Stimulated activated naive CD8-positive, alpha-beta T cell treated with anti-CD3 and anti-CD28 coated beads, Interleukin-15, Interleukin-2, amounts not matched to agents 100 U/mL and 50 U/mL, for 24 hours (primary cell): Measurements from ENCODE around the gene SYTL5.

Source experiments
- ATAC-seq: fragments of 150-1000 bp; cut with Tn5 transposase; one replicate; pipeline ENCODE4 v1.10.0; 2021
- DNase-seq: peaks from one replicate; pipeline ENCODE4 v3.0.0; 2021

The SYTL5 gene

DNA sequence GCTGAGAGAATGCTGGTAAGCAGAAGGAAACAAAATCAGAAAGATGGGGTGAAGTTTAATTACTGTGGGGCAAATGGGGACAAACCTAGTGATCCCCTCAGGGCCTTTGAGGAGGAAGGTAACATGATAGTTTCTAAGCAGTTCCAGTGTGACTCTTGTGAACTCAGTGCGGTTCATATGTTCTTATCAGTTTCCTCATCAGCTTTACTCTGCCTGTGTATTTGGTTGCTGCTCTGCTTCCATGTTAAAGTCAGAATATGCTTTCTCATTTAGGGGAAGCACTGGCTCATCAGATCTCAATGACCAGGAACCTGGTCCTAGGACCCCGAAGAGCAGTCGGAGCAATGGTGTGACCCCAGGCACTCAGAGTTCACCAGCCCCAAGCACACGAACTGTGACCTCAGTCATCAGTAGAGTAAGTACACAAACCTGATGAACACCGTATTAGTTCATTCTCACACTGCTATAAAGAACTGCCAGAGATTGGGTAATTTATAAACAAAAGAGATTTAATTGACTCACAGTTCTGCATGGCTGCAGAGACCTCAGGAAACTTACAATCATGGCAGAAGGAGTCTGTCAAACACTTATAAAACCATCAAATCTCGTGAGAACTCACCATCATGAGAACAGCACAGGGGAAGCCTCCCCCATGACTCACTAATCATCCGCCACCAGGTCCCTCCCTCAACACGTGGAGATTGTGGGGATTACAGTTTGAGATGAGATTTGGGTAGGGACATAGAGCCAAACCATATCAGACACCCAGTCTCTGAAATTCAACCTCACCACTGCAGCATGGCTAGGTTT lies 83.0 kb downstream of the SYTL5 start:
- DNase-seq: no peak
- no peak for ATAC-seq

DNA sequence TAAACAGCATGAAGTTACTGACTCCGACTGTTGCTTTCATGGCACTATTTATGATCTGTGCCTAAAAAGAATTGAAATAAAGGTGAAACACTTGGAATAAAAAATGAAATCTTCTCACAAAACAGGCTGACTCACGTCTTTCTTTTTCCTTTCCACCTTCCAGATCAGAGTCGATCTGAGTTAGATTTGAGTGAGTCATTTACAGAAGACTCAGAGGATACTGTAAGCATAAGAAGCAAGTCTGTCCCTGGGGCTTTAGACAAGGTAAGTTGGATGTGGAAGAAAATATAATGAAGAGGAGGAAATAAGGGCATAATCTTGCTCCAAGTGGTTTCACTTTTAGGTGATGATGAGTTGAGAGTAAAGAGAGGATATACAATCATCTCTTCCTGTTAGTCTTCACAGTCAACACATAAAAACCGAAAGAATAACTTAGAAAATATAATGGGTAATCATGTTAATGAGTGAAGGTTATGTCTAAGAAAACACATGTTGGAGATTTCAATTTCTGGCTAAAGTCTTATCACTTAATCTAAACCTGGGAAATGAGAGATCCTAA lies 89.7 kb downstream of the SYTL5 start:
- DNase-seq: no peak
- no peak for ATAC-seq

DNA sequence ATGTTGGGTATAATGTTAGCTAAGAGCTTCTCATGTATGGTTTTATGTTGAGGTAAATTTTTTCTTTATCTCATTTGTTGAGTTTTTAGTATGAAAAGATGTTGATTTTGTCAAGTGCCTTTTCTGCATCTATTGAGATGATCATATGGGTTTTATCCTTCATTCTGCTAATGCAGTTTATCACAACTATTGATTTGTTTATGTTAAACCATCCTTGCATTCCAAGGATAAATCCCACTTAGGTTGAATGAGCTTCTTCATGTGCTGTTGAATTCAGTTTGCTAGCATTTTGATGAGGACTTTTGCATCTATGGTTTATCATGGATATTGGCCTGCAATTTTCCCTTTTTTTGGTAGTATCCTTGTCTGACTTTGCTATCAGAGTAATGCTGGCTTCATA lies 93.3 kb downstream of the SYTL5 start:
- ATAC-seq: no peak
- no peak for DNase-seq

DNA sequence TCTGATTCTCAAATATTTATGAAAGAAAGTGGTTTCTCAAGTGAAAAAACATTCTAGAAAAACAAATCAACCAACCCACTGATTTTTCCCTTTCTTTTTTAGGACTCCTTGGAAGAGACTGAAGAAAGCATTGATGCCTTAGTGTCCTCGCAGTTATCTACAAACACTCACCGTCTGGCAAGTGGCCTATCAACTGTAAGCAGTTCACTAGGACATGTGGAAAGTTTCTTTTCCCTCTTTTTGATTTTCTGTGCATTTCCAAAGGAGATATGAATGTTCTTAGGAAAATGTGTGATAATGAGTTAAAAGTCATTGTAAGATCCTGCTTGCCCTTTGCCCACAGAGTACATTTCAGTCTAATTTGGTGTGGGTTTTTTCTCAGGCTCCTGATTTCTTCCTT lies 95.9 kb downstream of the SYTL5 start:
- ATAC-seq (no peak), DNase-seq (no peak)

DNA sequence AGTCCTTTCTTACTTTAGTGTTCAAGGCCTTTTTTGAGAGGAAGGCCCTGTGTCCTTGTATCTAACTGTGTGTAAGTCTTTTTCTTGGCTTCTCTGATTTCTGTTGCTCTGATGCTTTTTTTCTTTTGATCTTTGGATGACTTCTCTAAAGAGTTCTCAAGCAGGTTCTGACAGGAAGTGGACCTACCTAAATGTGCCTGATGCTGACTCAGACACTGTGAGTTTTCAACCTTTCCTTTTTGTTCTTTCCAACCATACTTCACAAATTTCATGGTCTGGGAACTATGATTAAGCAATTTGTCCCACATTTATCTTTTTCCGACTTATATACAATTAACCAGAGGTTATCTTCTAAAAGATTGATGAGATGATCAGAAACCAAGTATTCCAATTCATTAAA lies 96.5 kb downstream of the SYTL5 start:
- ATAC-seq (no peak), DNase-seq (no peak)

DNA sequence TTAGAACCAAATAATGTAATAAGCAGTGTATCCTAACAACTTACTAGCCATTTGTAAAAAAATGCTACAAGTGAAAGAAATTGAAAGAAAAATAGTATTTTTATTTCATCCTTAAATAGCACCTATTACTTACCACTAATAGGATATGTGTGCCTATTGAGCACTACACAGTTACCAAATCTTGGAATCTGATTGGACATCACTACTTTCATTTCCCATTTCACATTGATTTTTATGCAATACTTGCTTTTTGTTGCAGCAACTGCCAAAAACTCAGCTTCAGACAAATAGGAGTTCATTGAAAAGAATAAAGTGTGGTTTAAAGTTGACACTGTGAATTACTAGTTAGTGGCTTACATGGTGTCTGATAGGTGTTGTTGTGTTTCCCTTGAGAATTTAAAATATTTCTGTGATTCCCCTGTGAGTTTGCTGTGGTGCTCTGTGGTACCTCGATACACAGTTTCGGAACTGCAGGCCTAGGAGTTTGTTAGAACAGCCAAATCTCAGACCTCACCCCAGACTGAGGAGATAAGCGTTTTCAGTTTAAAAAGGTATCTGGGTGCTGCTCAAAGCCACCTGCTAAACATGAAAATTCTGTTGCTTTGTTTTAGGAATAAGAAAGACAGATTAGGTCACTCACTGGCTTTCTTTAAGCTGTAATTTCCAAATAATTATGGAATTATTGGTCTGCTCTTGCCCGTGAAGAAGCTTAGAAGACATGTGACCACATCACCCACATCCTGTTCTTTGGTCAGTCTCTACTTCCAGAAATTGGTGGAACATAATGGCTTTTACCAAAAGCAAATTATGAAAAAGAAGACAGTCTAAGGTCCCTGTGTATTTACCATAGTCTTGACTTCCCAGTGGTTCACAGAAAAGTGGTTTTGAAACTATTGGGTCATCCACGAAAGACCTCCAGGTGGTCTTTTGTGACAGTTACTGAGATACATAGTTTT lies 97.8 kb downstream of the SYTL5 start:
- no peak for DNase-seq
- ATAC-seq: no peak

DNA sequence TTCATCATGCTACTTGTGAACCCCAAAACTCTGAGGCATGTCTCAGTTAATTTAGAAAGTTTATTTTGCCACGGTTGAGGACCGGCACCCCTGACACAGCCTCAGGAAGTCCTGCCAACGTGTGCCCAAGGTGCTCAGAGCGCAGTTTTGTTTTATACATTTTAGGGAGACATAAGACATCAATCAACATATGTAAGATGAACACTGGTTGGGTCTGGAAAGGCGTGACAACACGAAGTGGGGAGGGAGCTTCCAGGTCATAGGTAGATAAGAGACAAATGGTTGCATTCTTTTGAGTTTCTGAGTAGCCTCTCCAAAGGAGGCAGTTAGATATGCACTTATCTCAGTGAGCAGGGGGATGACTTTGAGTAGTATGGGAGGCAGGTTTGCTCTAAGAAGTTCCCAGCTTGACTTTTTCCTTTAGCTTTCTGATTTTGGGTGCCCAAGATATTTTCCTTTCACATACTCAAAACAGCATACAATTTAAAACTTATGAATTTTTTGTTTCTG lies 98.9 kb downstream of the SYTL5 start:
- ATAC-seq: no peak
- no peak for DNase-seq

DNA sequence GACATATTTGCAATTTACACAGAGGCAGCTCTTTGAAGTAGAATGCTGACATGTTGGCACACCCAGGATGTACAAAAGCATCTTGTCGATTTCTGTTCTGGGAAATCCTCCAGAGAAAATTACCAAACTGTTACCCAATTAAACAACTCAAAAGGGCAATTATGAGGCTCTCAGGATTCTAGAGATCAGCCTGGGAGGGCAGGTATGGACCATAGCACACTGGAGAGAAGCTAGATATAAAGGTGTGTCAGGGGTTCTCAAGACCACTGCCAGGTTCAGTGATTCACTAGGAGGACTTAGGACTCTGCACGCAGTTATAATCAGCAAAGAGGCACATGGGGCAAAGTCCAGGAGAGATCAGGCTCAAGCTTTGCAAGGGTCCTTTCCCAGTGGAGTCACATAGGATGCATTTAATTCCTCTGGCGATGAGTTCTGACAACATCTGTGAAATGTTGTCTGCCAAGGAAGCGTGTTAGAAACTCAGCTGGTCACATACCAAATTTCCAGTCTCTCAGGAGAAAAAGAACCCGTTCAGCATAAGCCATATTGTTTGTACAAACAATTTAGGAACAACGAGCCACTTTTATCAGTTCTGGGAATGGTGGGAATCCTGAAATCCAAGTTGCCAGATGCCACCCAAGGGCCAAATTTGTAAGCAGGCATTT lies 100.8 kb downstream of the SYTL5 start:
- DNase-seq (no peak), ATAC-seq (no peak)

DNA sequence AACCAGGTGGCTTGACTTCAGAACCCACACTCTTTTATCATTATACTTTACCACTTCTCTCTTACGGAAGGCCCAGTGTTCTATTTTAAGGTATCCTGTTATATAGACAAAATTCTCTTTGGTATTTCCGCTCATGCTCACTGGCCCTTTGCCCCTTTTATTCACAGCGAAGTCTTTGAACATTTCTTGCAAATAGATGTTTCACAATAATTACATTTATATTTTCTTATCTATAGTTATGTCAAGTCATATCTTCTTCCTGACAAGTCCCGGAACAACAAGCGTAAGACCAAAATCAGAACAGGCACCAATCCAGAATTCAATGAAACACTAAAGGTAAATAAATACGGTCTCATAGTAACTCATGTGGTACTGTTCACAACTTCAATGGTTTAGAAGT lies 102.0 kb downstream of the SYTL5 start:
- ATAC-seq: no peak
- no peak for DNase-seq

DNA sequence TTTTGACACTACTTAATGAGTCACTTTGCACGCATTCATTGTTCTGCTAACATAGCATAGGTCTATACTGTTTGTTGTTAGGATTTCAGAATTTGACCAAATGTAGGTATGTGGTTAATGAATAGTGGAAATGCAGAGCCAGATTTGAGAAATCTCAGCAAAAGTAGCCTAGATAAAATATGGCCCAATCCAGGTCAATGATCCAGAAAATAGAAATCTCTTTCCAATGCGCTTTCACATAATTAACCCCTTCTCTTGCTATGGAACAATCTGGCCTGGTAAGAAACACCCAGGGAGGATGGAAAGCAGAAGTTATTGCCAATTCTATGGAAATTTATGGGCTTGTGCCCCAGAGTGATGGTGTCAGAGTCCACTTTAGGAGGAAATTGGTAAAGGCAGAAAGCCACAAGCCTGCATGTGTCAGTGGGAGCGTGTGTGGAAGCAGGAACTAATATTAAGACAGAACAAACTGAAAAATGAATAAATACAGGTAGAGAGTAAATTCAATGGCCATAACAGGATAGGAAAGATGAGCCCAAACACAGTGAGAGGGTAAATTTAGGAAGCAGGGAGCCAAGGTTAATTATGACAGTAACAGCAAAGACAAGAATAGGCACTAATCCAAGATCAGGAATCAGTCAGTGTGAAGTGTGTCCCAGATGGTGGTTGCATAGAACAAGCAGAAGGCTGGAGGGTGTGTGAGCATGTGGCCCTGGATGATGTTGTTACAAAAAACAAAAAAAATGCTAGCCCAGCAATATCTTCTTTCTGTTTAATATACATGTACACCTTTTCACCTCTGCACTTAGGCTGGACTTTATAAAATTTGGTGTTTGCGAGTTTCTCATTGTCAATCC lies 102.9 kb downstream of the SYTL5 start:
- ATAC-seq (no peak), DNase-seq (no peak)

DNA sequence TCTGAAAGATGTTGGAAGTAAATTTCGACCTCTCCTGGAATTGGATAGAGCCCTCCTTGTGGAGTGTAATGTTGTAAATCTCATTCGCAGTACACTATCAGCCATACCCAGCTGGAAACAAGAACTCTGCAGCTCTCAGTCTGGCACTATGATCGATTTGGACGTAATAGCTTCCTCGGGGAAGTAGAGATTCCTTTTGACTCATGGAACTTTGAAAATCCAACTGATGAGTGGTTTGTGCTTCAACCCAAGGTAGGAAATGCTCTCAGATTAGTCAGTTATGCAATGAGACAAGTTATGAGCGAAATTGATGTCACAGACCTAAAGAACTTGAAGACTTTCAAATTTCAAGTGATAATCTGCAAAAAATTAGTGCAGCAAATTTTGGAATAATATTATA lies 103.9 kb downstream of the SYTL5 start:
- no peak for DNase-seq
- no peak for ATAC-seq

DNA sequence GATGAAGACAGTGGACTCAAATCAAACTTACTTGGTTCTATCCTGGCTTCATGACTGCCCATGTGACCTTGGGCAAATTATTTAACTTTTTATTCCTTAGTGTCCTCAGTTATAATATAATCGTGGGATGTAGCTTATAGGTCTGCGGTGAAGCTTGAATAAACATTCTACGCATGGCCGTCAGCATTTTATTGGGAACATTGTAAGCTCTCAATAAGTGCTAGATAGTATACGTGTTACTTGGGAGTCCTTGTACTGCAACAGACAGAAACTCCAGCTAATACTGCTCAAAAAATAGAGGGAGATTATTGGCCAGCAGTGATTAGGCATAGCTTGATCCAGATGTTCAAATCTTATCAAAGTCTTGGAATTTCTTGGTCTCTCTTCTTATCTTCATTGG lies 104.8 kb downstream of the SYTL5 start:
- ATAC-seq: no peak
- no peak for DNase-seq

DNA sequence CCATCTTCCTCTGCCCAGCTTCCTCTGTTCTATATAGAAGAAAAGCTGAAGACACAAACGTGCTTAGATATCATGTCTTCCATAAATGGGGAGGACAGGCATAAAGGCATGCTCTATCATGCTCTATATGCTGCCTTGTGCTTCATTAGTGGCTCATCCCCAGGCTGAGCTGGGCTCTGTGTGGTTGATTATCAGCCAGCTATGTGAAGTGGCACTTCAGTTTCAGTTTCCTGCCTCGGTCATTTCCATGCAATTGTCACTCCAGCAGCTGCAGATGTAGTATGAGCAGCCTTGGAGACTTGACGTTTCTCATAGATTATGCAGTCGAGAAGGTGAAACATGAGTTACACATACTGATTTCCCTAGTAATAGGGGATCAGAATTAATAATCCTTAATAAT lies 106.2 kb downstream of the SYTL5 start:
- ATAC-seq (no peak), DNase-seq (no peak)

DNA sequence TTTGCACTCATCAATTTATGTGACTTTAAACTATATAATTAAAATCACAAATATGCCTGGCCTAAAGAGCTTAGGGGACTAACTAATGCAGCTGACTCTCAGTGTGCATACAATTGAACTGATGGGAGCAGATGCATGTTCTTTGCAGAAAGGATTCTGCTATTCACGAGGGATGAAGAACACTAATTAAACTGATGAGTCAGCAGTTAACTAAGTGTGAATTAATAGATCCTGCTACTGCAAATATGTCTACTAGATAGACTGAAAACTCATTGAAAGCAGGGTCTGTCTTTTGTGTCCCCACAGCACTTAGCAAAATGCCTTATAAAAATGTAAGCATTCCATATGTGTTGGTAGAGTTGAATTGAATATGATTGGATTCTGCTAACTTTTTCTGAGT lies 110.4 kb downstream of the SYTL5 start:
- ATAC-seq (no peak), DNase-seq (no peak)

DNA sequence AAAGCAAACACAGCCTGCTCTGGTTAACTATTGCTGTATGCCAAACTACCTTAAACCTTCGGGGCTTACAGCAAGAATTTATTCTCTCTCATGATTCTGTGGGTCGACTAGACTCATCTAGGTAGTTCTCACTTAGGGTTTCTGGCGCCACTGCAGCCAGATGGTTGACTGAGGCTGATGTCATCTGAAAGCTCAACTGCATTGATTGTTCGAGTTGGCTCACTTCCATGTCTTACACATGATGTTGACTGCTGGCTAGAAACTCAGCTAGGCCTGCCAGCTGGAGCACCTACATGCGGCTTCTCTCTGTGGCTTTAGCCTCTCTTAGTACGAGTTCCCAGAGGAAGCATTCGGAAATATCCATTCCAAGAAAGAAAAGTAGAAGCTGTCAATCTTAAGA lies 111.1 kb downstream of the SYTL5 start:
- no peak for ATAC-seq
- no peak for DNase-seq

DNA sequence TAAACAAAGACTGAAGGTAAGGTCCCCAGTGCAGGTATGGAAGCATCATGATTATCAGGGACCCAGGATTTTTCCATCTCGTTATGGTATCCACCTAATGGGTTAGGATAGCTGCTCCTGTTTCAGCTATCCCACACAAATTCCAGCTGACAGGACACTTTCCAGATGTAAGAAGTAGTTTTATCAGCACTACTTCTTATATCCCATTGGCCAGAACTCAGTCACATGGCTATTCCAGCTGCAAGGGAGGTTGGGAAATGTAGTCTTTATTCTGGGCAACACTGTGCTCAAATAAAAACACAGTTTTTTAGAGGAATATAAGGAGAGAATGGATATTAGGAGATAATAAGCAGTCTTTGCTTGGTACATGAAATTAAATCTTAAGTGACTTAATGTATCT lies 117.6 kb downstream of the SYTL5 start:
- no peak for ATAC-seq

DNA sequence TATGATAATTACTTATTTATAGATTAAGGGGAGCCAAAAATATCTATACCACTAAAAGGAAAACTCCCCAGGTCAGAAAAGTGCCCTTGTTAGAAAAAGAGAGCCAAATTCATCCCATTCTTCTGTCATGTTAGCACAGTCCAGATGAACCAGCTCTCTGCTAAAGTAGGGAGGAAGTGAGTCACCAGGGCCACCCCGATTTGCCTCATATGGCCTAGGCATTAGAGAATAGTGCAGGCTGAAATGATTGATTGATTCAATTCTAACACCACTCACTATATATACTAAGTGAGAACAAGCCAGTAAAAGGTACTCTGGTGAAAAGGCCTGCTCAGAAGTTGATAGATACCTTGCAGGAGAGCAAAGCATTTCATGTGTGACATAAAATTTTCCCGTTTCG lies 119.8 kb downstream of the SYTL5 start:
- DNase-seq (no peak), ATAC-seq (no peak)

More for the DNA sequence above, 117.6 kb downstream of the SYTL5 start:
- DNase-seq: no peak

DNA sequence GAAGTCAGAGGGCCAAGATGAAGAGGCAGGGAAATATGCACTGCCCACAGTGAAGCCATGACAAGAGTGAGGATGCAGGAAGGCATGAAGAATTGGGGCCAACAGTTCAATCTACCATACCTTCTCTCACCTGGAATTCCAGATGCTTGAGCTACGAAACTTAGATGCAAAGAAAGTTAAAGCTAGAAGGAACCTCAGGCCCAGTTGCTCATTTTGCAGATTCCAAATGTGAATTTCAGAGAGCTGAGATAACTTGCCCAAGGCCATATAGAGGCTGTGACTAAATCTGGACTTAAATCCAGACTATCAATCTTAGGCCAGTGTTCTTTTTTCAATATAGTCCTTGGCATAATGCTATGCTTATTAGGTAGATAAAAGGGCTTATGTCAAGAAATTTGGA lies 121.6 kb downstream of the SYTL5 start:
- no peak for DNase-seq
- no peak for ATAC-seq

DNA sequence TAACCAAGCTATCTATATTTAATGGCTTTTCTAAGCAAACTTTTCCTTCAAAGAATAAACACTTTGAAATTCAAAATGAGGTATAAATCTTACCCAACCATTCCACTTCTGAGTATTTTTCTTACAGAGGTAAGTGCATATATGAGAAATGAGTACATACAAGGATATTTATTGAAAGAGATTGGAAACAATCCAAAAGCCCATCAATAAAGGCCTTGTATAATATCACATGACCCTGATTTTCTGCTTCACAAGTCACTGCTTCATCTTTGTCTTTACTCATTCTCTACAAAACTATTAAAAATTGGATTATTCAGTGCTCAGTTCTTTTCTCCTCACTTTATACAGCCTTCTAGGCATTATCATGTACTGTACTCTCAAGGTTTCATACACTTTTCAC lies 123.0 kb downstream of the SYTL5 start:
- DNase-seq (no peak), ATAC-seq (no peak)

DNA sequence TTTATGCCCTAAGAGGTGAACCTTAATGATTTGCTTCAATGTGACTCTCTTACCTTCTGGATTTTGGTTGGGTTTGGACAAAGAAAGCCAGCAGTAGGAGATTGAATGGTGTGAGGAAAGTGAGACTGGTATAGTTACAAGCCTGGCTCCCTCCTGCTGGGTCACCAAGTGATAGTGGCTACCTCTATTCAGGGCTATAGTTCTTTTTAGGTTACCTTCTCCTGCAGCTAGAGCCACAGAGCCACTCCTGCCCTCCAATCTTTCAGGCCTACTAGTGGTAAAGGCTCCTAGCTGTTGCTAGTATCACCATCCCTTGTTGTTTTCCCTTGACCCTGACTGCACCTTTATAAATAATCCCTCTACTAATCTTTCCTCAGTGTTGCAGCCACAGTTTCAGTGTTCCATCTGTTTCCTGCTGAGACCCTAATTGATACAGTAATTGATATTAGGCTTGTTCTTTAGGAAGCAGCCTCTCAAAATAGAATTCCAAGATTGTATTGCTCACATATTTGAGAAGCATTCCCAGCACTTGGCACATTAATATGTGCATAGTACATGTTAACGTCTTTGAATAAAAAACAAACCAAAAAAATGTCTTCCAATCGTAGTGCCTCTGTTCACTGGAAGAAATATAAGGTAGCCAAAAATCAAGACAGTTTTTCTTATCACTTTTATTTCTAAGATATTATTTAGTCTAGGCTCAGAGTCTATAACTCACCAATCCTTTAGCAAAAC lies 132.0 kb downstream of the SYTL5 start:
- no peak for ATAC-seq
- no peak for DNase-seq

DNA sequence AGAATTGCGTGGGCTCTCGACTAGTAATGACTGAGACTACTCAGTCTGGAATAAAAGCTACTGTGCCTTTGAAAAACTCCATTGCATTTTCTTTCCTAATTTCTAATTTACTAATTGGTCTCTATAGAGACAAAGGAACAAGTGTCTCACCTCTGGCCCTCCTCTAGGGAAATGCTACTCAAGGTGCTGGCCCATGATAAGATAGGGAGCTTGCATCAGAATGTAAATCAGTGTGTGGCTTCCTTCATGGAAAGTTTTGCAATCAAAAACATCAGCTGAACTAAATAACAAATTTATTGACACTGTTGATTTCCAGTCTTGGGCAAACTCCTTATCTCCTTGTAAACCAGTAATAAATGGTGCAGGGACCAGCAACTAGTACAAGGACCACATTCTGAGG lies 132.5 kb downstream of the SYTL5 start:
- no peak for ATAC-seq

More for the DNA sequence above, 132.5 kb downstream of the SYTL5 start:
- DNase-seq: no peak
